GM12865 (cell line): ENCODE data around the gene UNC5CL.

Experiments used
- DNase-seq: peaks from one replicate; pipeline ENCODE4 v3.0.0; 2010; ENCODE audit warnings: low read depth
- H3K4me3 ChIP-seq: 2 replicates; pipeline ENCODE4 v1.5.1; 2011; ENCODE audit warnings: mild to moderate bottlenecking, low read depth, low read length, control low read depth
- CTCF ChIP-seq: IDR thresholded peaks from 2 replicates; pipeline ENCODE4 v1.5.1; 2011; ENCODE audit warnings: low read length, control low read depth, low read depth, inconsistent platforms; ENCODE audit not compliant: insufficient read depth; ENCODE audit errors: missing control alignments

The UNC5CL gene

GRCh38 chr6:40978687-40979289 is 60.2 kb downstream of the UNC5CL start:
- H3K4me3 ChIP-seq, result no peak overlapping the region
- TF ChIP-seq CTCF, result no peak
- DNase-seq, result no peak

GRCh38 chr6:40977695-40978094 is 61.3 kb downstream of the UNC5CL start:
- no peak for DNase-seq
- no peak overlapping the region for H3K4me3 ChIP-seq
- TF ChIP-seq CTCF, result no peak

- TF ChIP-seq CTCF, result no peak
- H3K4me3 ChIP-seq, result no peak overlapping the region
- no peak for DNase-seq
Measured at GRCh38 chr6:40977085-40977484, 61.9 kb downstream of the UNC5CL start.
